GM15510 (cell line): ENCODE results near the gene PNCK.

ENCODE experiments used
- POLR2A ChIP-seq: IDR thresholded peaks from 3 replicates; pipeline ENCODE4 v1.6.1; 2011; ENCODE audit warnings: borderline replicate concordance; ENCODE audit not compliant: insufficient read length; ENCODE audit errors: extremely low read depth

PNCK gene

DNA sequence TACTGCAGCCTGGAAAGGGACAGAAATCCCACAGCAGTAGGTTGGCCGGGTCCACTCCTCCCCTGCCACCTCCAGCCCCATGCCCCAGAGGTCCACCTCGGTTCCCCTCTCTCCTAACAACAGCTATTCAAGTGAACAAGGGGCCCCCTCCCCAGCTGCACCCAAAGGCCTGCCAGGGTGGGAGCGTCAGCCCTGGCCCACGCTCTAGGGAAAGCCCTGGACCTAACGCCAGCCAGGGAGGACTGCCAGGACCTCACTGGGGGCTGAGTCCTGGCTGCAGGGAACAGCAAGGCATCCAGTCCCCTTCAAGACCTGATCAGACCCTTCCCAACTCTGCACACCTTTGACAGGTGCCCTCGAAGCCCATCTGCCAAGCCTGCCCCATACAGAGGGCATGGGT, 27.4 kb upstream of the PNCK start:
- no peak for TF ChIP-seq POLR2A

DNA sequence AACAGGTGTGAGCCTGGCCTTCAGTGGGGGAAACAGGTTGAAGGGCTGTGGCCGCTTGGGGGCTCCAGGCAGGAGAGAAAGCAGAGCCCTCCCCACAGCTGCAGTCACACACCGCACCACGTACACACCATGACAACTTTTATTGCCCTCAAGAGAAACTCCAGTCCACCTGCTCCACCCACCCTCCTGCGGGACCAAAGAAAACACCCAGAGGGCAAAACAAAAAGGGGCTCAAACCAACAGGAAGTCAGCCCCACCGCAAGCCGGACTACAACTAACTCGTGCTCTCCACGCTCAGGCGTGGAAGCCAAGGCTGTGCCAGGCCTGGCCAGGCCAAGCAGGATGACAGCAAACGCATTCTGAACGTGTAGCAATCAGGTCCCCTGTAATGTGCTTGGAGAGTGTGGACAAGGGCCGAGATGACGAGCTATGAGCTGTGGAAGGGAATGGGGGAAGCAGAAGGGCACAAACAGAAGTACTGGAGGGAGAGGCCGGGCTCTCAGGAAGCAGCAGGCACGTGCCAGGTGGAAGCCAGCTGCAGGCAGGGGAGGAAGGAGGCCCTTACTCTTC, 26.8 kb upstream of the PNCK start:
- TF ChIP-seq POLR2A, result no peak

DNA sequence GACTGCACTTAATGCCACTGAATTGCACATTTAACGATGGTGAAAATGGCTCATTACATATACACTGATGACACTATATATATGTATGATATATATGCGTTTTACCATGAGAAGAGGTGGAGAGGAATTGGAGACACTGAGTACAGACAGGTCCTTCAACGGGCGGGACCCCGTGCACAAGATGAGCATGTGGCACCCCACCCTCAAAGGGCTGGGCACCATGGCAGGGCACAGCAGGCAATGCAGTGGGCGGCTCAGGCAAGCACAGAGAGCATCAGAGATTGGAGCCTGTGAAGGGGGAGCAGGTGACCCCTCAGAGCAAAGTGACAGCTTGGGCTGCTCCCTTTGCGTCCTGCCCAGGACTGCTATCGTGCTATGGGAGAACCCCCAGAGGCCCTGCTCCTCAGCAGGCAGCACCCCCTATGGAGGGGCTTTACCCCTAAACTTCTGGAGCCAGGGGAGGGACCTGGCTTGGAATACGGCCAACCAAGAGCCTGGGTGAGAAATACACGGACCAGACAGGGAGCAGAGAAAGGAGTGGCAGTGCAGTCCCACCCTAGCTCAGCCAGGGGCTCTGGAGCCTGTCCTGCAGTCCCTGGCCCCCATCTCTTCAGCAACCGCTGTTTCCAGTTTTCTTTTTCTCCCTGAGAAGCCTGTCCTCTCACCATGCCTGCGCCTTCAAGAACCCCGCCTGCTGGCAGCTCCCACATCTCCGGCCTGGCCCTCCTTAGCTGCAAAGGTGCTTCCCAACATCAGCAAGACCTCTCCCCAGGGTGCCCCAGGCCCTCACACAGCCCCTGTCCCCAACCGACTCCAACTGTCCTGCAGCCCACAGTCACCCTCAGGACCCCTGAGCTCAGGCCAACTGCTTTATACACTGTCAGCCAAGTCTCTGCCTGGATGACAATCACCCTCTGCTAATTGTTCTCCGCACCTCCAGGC, 24.6 kb upstream of the PNCK start:
- TF ChIP-seq POLR2A, result no peak

DNA sequence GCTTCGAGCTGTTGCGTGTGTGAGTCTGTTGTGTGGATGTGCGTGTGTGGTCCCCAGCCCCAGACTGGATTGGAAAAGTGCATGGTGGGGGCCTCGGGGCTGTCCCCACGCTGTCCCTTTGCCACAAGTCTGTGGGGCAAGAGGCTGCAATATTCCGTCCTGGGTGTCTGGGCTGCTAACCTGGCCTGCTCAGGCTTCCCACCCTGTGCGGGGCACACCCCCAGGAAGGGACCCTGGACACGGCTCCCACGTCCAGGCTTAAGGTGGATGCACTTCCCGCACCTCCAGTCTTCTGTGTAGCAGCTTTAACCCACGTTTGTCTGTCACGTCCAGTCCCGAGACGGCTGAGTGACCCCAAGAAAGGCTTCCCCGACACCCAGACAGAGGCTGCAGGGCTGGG, 22.5 kb upstream of the PNCK start:
- TF ChIP-seq POLR2A, result no peak

DNA sequence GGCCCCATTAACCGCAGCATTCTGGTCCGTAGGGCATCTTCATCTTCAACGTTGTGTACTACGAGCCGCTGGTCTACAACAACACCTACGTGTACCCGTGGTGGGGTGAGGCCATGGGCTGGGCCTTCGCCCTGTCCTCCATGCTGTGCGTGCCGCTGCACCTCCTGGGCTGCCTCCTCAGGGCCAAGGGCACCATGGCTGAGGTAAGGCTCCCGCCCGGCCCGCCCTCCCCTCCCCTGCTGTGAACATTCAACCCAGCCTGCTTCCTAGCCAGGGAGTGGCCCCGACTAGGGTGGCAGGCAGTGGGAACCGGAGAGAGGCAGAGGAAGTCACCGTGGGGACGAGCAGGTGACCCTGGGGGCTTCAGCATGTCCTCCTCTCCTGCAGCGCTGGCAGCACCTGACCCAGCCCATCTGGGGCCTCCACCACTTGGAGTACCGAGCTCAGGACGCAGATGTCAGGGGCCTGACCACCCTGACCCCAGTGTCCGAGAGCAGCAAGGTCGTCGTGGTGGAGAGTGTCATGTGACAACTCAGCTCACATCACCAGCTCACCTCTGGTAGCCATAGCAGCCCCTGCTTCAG, 21.2 kb upstream of the PNCK start:
- no peak for TF ChIP-seq POLR2A

DNA sequence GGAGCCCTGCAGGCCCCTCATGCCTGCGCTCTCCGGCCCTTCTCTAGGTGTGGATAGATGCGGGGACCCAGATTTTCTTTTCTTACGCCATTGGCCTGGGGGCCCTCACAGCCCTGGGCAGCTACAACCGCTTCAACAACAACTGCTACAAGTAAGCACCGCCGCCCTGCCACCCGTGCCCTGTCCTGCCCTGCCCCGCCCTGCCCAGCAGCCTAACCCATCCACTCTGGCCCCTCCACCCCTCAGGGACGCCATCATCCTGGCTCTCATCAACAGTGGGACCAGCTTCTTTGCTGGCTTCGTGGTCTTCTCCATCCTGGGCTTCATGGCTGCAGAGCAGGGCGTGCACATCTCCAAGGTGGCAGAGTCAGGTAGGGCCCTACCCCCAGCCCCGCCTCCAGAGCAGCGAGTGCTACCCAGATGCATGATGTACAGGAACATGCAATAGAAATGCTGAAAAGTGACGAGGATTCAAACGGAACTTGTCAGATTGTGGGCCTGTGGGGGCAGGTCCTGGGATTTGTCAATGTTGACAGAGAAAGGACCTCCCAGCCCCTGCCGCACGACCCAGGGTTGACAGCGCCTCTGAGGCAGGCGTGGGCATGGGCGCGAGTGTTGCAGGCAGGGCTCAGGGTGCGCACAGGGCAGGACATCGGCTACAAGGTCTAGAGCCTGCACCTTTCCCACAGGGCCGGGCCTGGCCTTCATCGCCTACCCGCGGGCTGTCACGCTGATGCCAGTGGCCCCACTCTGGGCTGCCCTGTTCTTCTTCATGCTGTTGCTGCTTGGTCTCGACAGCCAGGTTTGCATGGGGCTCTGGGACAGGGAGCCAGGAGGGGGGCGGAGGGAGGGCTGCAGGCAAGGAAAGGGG, 19.8 kb upstream of the PNCK start:
- no peak for TF ChIP-seq POLR2A

DNA sequence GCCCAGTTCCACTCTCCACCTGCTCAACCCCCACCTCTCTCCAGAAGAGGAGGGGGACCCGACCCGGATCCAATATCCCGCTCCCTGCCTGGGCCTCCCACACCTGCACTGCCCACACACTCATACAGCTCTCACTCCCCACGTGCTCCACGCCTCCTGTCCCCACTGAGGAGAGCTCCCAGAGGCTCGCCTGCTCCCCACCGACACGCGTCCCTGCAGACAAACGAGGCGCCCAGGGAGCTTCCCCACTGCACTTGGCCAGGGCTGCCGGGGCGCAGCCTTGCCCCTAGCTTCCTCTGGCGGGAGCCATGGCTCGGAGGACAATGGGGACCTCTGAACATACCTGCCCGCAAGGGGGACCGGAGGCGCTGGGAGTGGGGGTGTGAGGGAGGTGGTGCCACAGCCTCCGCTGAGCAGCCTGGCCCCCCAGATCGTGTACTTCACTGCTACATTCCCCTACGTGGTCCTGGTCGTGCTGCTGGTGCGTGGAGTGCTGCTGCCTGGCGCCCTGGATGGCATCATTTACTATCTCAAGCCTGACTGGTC, 19.1 kb upstream of the PNCK start:
- no peak for TF ChIP-seq POLR2A

DNA sequence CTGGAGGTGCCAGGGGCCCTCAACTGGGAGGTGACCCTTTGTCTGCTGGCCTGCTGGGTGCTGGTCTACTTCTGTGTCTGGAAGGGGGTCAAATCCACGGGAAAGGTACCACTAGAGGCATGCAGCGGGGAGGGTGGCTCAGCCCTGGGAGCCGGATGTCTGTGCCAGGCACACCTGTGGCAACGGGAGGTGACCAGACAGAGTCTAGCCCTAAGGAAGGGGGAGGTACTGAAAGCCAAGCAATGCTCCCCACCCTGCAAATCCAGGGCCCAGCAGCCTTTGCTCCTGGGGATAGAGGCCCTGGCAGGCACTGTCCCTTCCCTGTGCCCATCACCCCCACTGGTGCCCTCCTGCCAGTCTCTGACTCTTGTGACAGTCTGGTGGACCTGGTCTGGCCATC, 18.4 kb upstream of the PNCK start:
- no peak for TF ChIP-seq POLR2A

DNA sequence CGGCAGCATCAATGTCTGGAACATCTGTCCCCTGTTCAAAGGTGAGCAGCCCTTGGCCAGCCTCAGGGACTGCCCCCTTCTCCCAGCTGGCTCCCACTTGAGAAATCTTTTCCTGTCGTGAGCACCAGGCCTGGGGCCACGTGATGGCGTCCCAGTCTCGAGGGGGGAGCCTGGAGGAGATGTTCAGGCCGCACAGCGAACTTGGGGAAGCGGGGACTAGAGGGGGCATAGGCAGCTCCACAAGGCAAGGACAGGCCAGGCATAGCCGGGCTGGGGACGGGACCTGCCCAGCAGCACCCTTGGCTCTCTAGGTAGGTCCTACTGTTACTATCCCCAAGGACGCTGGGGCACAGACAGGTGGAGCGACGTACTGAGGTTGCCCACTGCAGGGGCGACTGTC, 16.9 kb upstream of the PNCK start:
- no peak for TF ChIP-seq POLR2A

DNA sequence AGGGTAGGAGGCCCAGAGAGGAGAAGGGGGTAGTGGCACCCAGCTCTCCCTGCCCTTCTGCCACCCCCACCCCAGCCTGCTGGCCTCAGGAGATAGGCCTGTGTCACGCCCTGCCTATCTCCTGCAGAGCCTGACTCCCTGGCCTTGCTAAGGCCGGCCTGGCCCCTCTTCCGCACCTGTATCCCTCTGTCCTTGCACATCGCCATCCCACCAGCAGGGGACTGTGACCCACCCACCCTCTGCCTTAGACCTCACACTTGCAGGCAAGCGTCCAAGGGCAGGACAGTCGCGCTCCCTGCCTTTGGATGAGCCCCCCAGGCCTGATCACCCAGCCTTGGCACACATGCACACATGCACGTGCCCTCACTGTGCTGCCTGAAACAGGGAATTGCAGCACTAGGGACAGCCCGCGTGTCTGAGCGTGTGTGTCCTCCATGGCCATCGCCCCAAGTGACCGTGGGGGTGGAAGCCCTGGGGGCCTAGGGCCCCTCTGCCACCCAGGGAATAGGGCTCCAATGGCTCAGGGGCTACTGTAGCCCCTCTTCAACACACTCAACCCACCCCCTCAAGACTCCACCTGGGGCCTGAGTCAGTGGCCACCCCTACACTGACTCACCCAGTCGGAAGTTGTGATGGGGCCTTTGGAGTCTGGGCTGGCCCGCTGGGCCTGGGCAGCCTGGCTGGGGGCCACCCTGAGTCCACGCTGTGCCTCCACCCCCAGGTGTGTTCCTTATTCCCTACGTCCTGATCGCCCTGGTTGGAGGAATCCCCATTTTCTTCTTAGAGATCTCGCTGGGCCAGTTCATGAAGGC, 16.2 kb upstream of the PNCK start:
- no peak for TF ChIP-seq POLR2A

DNA sequence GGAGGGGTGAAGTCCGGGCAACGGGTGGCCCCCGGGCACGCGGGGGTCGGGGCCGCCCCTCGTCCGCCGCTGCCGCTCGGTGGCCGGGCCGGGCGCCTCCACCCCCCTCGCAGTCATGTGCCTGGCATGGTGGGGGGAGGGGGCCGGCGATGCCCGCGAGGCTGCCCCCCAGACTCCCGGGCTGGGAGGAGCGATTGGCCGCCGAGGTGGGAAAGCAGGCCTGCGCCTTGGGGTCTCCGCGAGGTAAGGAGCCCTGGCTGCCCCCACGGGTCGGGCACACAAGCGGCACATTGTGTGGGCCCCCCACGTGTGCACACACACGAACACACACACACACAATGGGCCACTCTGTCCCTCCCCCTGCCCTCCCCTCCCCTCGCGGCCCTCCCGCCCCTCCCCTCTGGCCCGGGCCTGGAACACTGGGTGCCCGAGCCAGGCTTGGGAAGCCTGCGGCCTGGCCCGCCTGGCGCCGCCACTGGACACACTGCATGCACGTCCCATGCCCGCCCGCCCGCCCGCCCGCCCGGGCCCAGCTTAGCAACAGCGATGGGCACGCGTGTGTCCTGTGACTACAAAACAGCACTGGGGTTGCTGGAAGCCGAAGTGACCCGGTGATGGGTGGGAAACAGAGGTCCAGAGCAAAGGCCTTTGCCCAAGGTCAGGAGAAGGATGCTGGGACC, 15.4 kb upstream of the PNCK start:
- TF ChIP-seq POLR2A, result no peak

DNA sequence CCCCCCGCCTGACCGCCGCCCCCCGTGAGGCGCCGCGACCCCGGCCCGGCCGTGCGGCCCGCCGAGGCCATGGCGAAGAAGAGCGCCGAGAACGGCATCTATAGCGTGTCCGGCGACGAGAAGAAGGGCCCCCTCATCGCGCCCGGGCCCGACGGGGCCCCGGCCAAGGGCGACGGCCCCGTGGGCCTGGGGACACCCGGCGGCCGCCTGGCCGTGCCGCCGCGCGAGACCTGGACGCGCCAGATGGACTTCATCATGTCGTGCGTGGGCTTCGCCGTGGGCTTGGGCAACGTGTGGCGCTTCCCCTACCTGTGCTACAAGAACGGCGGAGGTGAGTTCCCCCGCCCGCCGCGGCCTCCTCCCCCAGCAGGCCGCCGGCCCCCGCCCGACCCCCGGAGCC, 14.9 kb upstream of the PNCK start:
- no peak for TF ChIP-seq POLR2A

DNA sequence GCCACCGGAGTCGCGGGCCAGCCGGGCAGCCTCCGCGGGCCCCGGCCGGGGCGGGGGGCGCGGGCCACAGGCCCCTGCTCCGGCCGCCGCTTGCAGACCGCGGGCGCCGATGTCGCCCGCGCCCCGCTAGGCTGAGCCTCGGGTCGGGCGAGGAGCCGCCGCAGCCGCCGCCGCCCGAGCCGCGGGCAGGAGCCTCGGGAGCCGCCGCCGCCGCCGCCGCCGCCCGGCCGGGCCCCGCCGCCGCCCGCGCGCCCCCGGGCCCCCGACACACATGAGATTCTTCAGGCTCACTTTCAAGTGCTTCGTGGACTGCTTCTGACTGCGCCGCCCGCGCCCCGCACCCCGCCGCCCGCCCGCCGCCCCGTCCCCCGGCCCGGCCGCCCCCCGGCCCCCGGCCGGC, 14.5 kb upstream of the PNCK start:
- no peak for TF ChIP-seq POLR2A
